ENCODE results near the gene KIAA0319L. TPM values are rescaled to one million over a fixed set of nuclear protein-coding genes. Genes with fewer than 3 reads are reported as not detected.
"Not testable (repeated sequence)": the region's sequence is repeated elsewhere in the genome, so short reads cannot be mapped to it uniquely, and the experiment has no call there.

The KIAA0319L gene
- total and polyA plus RNA-seq, 2 donors (not counting 3 experiments of a cell fraction or from before 2014, with no cell fraction given) = 31.4 to 43.4 TPM

DNA sequence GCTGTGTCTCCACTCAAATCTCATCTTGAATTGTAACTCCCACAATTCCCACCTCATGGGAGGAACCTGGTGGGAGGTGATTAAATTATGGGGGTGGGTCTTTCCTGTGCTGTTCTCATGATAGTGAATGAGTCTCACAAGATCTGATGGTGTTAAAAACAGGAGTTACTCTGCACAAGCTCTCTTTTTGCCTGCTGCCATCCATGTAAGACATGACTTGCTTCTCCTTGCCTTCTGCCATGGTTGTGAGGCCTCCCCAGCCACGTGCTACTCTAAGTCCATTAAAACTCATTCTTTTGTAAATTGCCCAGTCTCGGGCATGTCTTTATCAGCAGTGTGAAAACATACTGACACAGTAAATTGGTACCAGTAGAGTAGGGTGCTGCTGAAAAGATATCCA lies 93.5 kb downstream of the KIAA0319L start:
- FAIRE-seq; H3K9me1 ChIP-seq (replicated peaks; ENCODE audit: control insufficient read depth, extremely low read depth, insufficient read depth, low read length); POLR2A ChIA-PET; H3K27ac ChIP-seq (ENCODE audit: insufficient read depth, low read depth, low read length); H3K4me1 ChIP-seq (ENCODE audit: control insufficient read depth, extremely low read depth, insufficient read depth, low read length); H2AFZ ChIP-seq (ENCODE audit: low read depth, low read length); dilution Hi-C loops (cut with MboI; ENCODE audit: extremely low pct_ligation_motif_present, low sequenced_read_pairs); H3K79me2 ChIP-seq (ENCODE audit: control insufficient read depth, insufficient read depth, low read length); H3K36me3 ChIP-seq (ENCODE audit: control insufficient read depth in 2 of 2, extremely low read depth in 1 of 2, insufficient read depth in 2 of 2, low read length in 2 of 2); DNase-seq (ENCODE audit: low read depth, low spot score); H3K27me3 ChIP-seq (ENCODE audit: control insufficient read depth in 2 of 2, insufficient read depth in 2 of 2, low read length in 2 of 2); intact Hi-C loops (cut with micrococcal nuclease); H3K4me3 ChIP-seq (replicated peaks in 1 of 3; ENCODE audit: insufficient read depth in 1 of 3, low read depth in 1 of 3, low read length in 3 of 3); H3K4me2 ChIP-seq (ENCODE audit: insufficient read depth, low read length); H3K9ac ChIP-seq (replicated peaks; ENCODE audit: extremely low read depth, insufficient read depth, low read length); H4K20me1 ChIP-seq (replicated peaks; ENCODE audit: control insufficient read depth, extremely low read depth, insufficient read depth, low read length); H3K9me3 ChIP-seq (replicated peaks; ENCODE audit: control insufficient read depth, insufficient read depth, low read length); BruUV-seq (replicated peaks); CTCF ChIA-PET: not testable (repeated sequence)

DNA sequence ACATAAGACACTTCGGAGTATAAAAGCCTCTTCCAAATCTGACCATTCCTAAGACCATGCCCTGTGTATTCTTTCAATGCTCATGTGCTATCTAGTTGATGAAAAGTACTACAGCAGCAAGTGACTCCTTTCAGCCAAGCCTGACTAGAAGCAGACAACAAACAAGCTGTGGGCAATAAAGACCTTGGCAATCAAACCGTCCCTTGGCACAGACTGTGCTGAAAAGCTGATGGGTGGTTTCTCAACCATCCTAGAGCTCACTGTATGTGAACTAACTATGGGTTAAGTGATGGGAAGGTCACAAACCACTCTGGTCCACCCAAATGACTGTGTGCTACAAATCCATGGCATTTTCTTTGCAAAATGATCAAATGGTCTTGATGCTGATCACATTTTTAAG lies 94.0 kb downstream of the KIAA0319L start:
- no peak for FAIRE-seq
- no TSS peak for BruUV-seq (replicated peaks)

More for the DNA sequence above, 94.0 kb downstream of the KIAA0319L start:
- H3K36me3 ChIP-seq (ENCODE audit: control insufficient read depth in 2 of 2, extremely low read depth in 1 of 2, insufficient read depth in 2 of 2, low read length in 2 of 2) = peaks cover 3 to 4% of the 10 kb centered on the region in 2 experiments
- H3K27me3 ChIP-seq (ENCODE audit: control insufficient read depth in 2 of 2, insufficient read depth in 2 of 2, low read length in 2 of 2) = no peaks in the 10 kb centered on the region
- no peaks in the 10 kb centered on the region for H3K9me1 ChIP-seq (replicated peaks; ENCODE audit: control insufficient read depth, extremely low read depth, insufficient read depth, low read length)
- H4K20me1 ChIP-seq (replicated peaks; ENCODE audit: control insufficient read depth, extremely low read depth, insufficient read depth, low read length) = no peaks in the 10 kb centered on the region
- H3K79me2 ChIP-seq (ENCODE audit: control insufficient read depth, insufficient read depth, low read length) = no peaks in the 10 kb centered on the region
- H3K4me3 ChIP-seq (replicated peaks in 1 of 3; ENCODE audit: insufficient read depth in 1 of 3, low read depth in 1 of 3, low read length in 3 of 3) = no peak overlapping the region
- POLR2A ChIA-PET = no interaction called here
- peaks cover 4% of the 10 kb centered on the region for H3K4me1 ChIP-seq (ENCODE audit: control insufficient read depth, extremely low read depth, insufficient read depth, low read length)
- no peak overlapping the region for H3K27ac ChIP-seq (ENCODE audit: insufficient read depth, low read depth, low read length)
- dilution Hi-C loops (cut with MboI; ENCODE audit: extremely low pct_ligation_motif_present, low sequenced_read_pairs) = no loop called here
- no peak for TF ChIP-seq FOS (IDR thresholded peaks at IDR 0.05; ENCODE audit: borderline replicate concordance, insufficient read depth, low read length)
- TF ChIP-seq EZH2 (IDR thresholded peaks at IDR 0.05; ENCODE audit: borderline replicate concordance, low read depth, low read length, severe bottlenecking) = no peak
- no peak for TF ChIP-seq MYC (IDR thresholded peaks at IDR 0.05; ENCODE audit: low read depth, low read length)
- no peak for TF ChIP-seq POLR2A (IDR thresholded peaks at IDR 0.05; ENCODE audit: low read depth, low read length)
- TF ChIP-seq MAX (IDR thresholded peaks at IDR 0.05; ENCODE audit: insufficient read depth, insufficient read length) = no peak
- no peak for TF ChIP-seq GATA2 (IDR thresholded peaks at IDR 0.05; ENCODE audit: insufficient read depth, insufficient read length, low read depth, low read length)
- no peak for TF ChIP-seq JUN (IDR thresholded peaks at IDR 0.05; ENCODE audit: borderline replicate concordance, insufficient read depth, insufficient read length, low read depth)
- no peak for TF ChIP-seq CTCF (IDR thresholded peaks at IDR 0.05; ENCODE audit: extremely low read depth in 1 of 2, insufficient read depth in 1 of 2, low read depth in 1 of 2, low read length in 2 of 2)
- no peak for TF ChIP-seq POLR2AphosphoS5 (IDR thresholded peaks at IDR 0.05; ENCODE audit: insufficient read depth, low read depth, low read length)
- intact Hi-C loops (cut with micrococcal nuclease) = no loop called here
- no peak overlapping the region for H2AFZ ChIP-seq (ENCODE audit: low read depth, low read length)
- CTCF ChIA-PET = no interaction called here
- H3K9me3 ChIP-seq (replicated peaks; ENCODE audit: control insufficient read depth, insufficient read depth, low read length) = no peaks in the 10 kb centered on the region
- no peak overlapping the region for H3K4me2 ChIP-seq (ENCODE audit: insufficient read depth, low read length)
- no peak for DNase-seq (ENCODE audit: low read depth, low spot score)
- H3K9ac ChIP-seq (replicated peaks; ENCODE audit: extremely low read depth, insufficient read depth, low read length) = no peak overlapping the region
